ENCODE measurements around the gene PRG3. TPM values are rescaled to one million over a fixed set of nuclear protein-coding genes. Genes with fewer than 3 reads are reported as not detected.

PRG3 gene
- total and polyA plus RNA-seq, 2 of the 4 experiments (the other 2 are of a cell fraction), result not detected

DNA sequence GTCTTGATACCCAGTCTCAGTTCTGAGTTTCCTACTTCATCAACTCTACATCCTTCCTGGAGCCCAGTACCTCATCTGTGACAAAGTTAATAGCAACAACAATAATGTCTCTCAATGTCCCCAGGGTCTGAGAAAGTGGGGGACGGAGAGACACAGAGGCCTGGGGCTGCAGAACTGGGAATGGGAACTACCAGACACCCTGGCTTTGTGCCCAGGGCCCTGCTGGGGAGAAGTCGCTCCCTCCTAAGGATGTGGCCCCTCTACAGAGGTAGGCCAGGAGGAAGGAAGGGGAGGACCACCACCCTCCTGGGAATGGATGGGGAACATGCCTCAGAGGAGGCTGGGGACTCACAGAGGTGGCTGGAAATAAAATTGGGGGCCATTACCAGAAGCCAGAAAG, 5.5 kb downstream of the PRG3 start:
- H2BK15ac ChIP-seq (ENCODE audit: low read depth, low read length), result no peak overlapping the region
- no peak for ATAC-seq (ENCODE audit: low read depth)
- ChIA-PET CTCF (no interaction called here), POLR2A (ENCODE audit: unreplicated experiment) (no interaction called here)
- H3K23ac ChIP-seq (ENCODE audit: low read depth, low read length), result no peak overlapping the region
- H3K27me3 ChIP-seq (ENCODE audit: control insufficient read depth, insufficient read depth, low read length), result peaks cover 2% of the 10 kb centered on the region; the same call in 1 of the 2 replicates
- no peak overlapping the region for H2BK5ac ChIP-seq (ENCODE audit: low read depth, low read length, poor library complexity, severe bottlenecking)
- no peaks in the 10 kb centered on the region for H3K79me1 ChIP-seq (ENCODE audit: low read depth in 1 of 2, low read length in 2 of 2)
- no peak overlapping the region for H4K8ac ChIP-seq (ENCODE audit: low read depth in 2 of 2, low read length in 2 of 2)
- intact Hi-C loops (cut with micrococcal nuclease), result no loop called here
- no CpG with 5 or more reads among the region's 2 CpGs for WGBS, 2 experiments (ENCODE audit: extremely low coverage in 2 of 2, insufficient read length in 1 of 2)
- H4K5ac ChIP-seq (ENCODE audit: low read depth, low read length), result no peak overlapping the region
- DNase-seq, result no peak
- no peak overlapping the region for H2BK120ac ChIP-seq (ENCODE audit: low read depth, low read length)
- H3K4me1 ChIP-seq (ENCODE audit: control insufficient read depth, insufficient read depth, low read length), result no peaks in the 10 kb centered on the region
- no peak overlapping the region for H3K4me3 ChIP-seq (ENCODE audit: insufficient read depth, low read depth, low read length)
- H3K9me3 ChIP-seq (ENCODE audit: control insufficient read depth, insufficient read depth, low read length), result no peaks in the 10 kb centered on the region
- H2AFZ ChIP-seq (replicated peaks; ENCODE audit: low read length, poor library complexity), result no peak overlapping the region
- H2AK9ac ChIP-seq (replicated peaks; ENCODE audit: low read depth, low read length, poor library complexity), result no peak overlapping the region
- no peaks in the 10 kb centered on the region for H3K9me1 ChIP-seq (ENCODE audit: insufficient read depth, low read length)
- H2BK20ac ChIP-seq (ENCODE audit: low read depth, low read length), result no peak overlapping the region
- in situ Hi-C loops (cut with MboI; ENCODE audit: low sequenced_read_pairs), result no loop called here
- no peaks in the 10 kb centered on the region for H3K36me3 ChIP-seq (ENCODE audit: control insufficient read depth, insufficient read depth, low read length)
- no peak for TF ChIP-seq NFE2L2 (IDR thresholded peaks at IDR 0.05; ENCODE audit: low read depth, low read length)
- no peak for TF ChIP-seq CHD1 (IDR thresholded peaks at IDR 0.05; ENCODE audit: low read depth, low read length)
- no peak for TF ChIP-seq MAFK (IDR thresholded peaks at IDR 0.05; ENCODE audit: low read depth, low read length)
- no peak for TF ChIP-seq ELK1 (IDR thresholded peaks at IDR 0.05; ENCODE audit: borderline replicate concordance, low read depth, low read length)
- TF ChIP-seq, protein P1, sequence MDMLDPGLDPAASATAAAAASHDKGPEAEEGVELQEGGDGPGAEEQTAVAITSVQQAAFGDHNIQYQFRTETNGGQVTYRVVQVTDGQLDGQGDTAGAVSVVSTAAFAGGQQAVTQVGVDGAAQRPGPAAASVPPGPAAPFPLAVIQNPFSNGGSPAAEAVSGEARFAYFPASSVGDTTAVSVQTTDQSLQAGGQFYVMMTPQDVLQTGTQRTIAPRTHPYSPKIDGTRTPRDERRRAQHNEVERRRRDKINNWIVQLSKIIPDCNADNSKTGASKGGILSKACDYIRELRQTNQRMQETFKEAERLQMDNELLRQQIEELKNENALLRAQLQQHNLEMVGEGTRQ (IDR thresholded peaks at IDR 0.05; ENCODE audit: low read depth, low read length), result no peak
- no peak for TF ChIP-seq RAD21 (IDR thresholded peaks at IDR 0.05; ENCODE audit: low read length)
- no TSS peak for BruUV-seq (replicated peaks)
- H4K91ac ChIP-seq (ENCODE audit: insufficient read depth, low read depth, low read length), result no peak overlapping the region
- dilution Hi-C loops (cut with HindIII; ENCODE audit: low sequenced_read_pairs, unreplicated experiment), result no loop called here
- H2AK5ac ChIP-seq (ENCODE audit: low read depth, low read length), result no peak overlapping the region
- no peak overlapping the region for H3K18ac ChIP-seq (ENCODE audit: low read depth, low read length)
- no peak overlapping the region for H3K4me2 ChIP-seq (ENCODE audit: low read depth, low read length)
- no peak overlapping the region for H3K56ac ChIP-seq (ENCODE audit: extremely low read depth, insufficient read depth, low read length)
- no peak overlapping the region for H3K4ac ChIP-seq (ENCODE audit: low read depth, low read length)
- no peak overlapping the region for H3K27ac ChIP-seq (ENCODE audit: insufficient read depth, low read length)
- no peak overlapping the region for H3K9ac ChIP-seq (ENCODE audit: low read depth, low read length)
- H4K20me1 ChIP-seq (ENCODE audit: insufficient read depth, low read length), result 0 out of 2 replicates have a peak, but pooled peaks cover 6% of the 10 kb centered on the region
- no peak overlapping the region for H3K14ac ChIP-seq (replicated peaks; ENCODE audit: low read depth, low read length)

Measured in IMR-90 (cell line).